SK-N-MC (cell line): ENCODE results near the gene C16orf95.

ENCODE experiments used
- EZH2 ChIP-seq: fragments of 200-600 bp; sonication (generic); IDR thresholded peaks from one replicate; pipeline ENCODE4 v1.6.1; 2017; ENCODE audit warnings: antibody characterized with exemption
- POLR2AphosphoS5 ChIP-seq: IDR thresholded peaks from 2 replicates; pipeline ENCODE4 v1.6.1; 2012; ENCODE audit warnings: mild to moderate bottlenecking, low read depth, low read length, borderline replicate concordance

DNA sequence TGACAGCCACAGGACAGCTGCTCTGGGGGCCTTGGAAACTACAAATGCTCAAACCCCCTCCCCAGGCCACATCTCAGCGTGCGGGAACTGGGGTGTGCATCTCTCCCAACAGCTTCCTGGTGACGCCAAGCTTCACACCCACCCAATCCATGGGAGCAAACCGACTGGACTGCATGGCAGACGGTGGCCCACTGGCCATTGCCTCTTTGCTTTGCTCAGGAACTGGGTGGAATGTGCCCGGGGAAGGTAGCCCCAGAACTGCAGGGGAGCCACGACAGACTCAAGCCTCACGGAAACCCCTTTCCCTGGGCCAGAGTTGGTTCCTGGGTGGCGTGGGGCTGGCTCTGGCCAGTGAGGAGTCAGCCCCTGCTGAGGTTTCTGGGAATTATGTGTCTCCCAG is 5.2 kb upstream of the C16orf95 start:
- no peak for TF ChIP-seq POLR2AphosphoS5
- no peak for TF ChIP-seq EZH2
